ENCODE data around the gene NANOS1. TPM values are rescaled to one million over a fixed set of nuclear protein-coding genes. Genes with fewer than 3 reads are reported as not detected.

Gene NANOS1
- total RNA-seq, 6 experiments from 2014 or later: 0.05 to 0.33 (median 0.12) TPM

GRCh38 chr10:118993214-118993613 is 36.3 kb upstream of the NANOS1 start:
- no peak overlapping the region for H3K27ac Mint-ChIP-seq
- no peak for DNase-seq
- no peak for TF ChIP-seq CTCF (IDR thresholded peaks at IDR 0.05)
- H3K36me3 Mint-ChIP-seq (ENCODE audit: low read depth): no peaks in the 10 kb centered on the region; the same call in 1 of the 2 replicates
- H3K4me1 Mint-ChIP-seq (ENCODE audit: low read depth): no peaks in the 10 kb centered on the region
- peaks cover 51% of the 10 kb centered on the region for H3K27me3 Mint-ChIP-seq (ENCODE audit: insufficient read depth)
- no peak overlapping the region for H3K4me3 Mint-ChIP-seq
- peaks cover 7% of the 10 kb centered on the region; the same call in 1 of the 2 replicates for H3K9me3 Mint-ChIP-seq

- peaks cover 7% of the 10 kb centered on the region; the same call in 1 of the 2 replicates for H3K9me3 Mint-ChIP-seq
- H3K4me1 Mint-ChIP-seq (ENCODE audit: low read depth): no peaks in the 10 kb centered on the region
- no peak for TF ChIP-seq CTCF (IDR thresholded peaks at IDR 0.05)
- DNase-seq: no peak
- H3K36me3 Mint-ChIP-seq (ENCODE audit: low read depth): no peaks in the 10 kb centered on the region; the same call in 1 of the 2 replicates
- H3K4me3 Mint-ChIP-seq: no peak overlapping the region
- H3K27ac Mint-ChIP-seq: no peak overlapping the region
- H3K27me3 Mint-ChIP-seq (ENCODE audit: insufficient read depth): peaks cover 55% of the 10 kb centered on the region
Observed at GRCh38 chr10:118994321-118994720, 35.2 kb upstream of the NANOS1 start.

GRCh38 chr10:118995739-118996138 is 33.8 kb upstream of the NANOS1 start:
- H3K27me3 Mint-ChIP-seq (ENCODE audit: insufficient read depth): peaks cover 59% of the 10 kb centered on the region
- no peak overlapping the region for H3K4me3 Mint-ChIP-seq
- H3K27ac Mint-ChIP-seq: no peak overlapping the region
- H3K4me1 Mint-ChIP-seq (ENCODE audit: low read depth): no peaks in the 10 kb centered on the region
- TF ChIP-seq CTCF (IDR thresholded peaks at IDR 0.05): no peak
- no peak for DNase-seq
- no peaks in the 10 kb centered on the region for H3K36me3 Mint-ChIP-seq (ENCODE audit: low read depth)
- peaks cover 7% of the 10 kb centered on the region; the same call in 1 of the 2 replicates for H3K9me3 Mint-ChIP-seq

- Mint-ChIP-seq H3K4me3 (no peak overlapping the region), H3K9me3 (peaks cover 7% of the 10 kb centered on the region; the same call in 1 of the 2 replicates), H3K36me3 (ENCODE audit: low read depth) (no peaks in the 10 kb centered on the region), H3K27ac (no peak overlapping the region), H3K27me3 (ENCODE audit: insufficient read depth) (peaks cover 65% of the 10 kb centered on the region), H3K4me1 (ENCODE audit: low read depth) (no peaks in the 10 kb centered on the region)
- no peak for TF ChIP-seq CTCF (IDR thresholded peaks at IDR 0.05)
- DNase-seq: no peak
Observed at GRCh38 chr10:118997379-118997778, 32.1 kb upstream of the NANOS1 start.

GRCh38 chr10:118998183-118998582 is 31.3 kb upstream of the NANOS1 start:
- H3K27ac Mint-ChIP-seq: no peak overlapping the region
- no peak for TF ChIP-seq CTCF (IDR thresholded peaks at IDR 0.05)
- no peaks in the 10 kb centered on the region for H3K36me3 Mint-ChIP-seq (ENCODE audit: low read depth)
- no peaks in the 10 kb centered on the region for H3K4me1 Mint-ChIP-seq (ENCODE audit: low read depth)
- no peak for DNase-seq
- H3K4me3 Mint-ChIP-seq: no peak overlapping the region
- peaks cover 66% of the 10 kb centered on the region for H3K27me3 Mint-ChIP-seq (ENCODE audit: insufficient read depth)
- peaks cover 7% of the 10 kb centered on the region; the same call in 1 of the 2 replicates for H3K9me3 Mint-ChIP-seq
